H1 (cell line): Measurements from ENCODE around the gene MRFAP1. TPM values are rescaled to one million over a fixed set of nuclear protein-coding genes. Genes with fewer than 3 reads are reported as not detected.

Experiments
- CTCF ChIA-PET: fragments of 300-600 bp; sonication (Branson Sonifier 250); formaldehyde crosslinking; loops from one replicate; lab custom pipeline; 2021; ENCODE audit not compliant: partially characterized antibody; lab: Charles Lee
- POLR2A ChIA-PET: fragments of 300-600 bp; sonication (Branson Sonifier 250); formaldehyde crosslinking; loops from one replicate; lab custom pipeline; 2021; ENCODE audit warnings: inconsistent platforms; ENCODE audit not compliant: partially characterized antibody; lab: Charles Lee
- DNase-seq, 2 experiments: peaks; one replicate each; pipeline versions ENCODE4 v3.0.0 to v3.0.0-alpha.2; 2010 to 2022; ENCODE audit warnings: low spot score in 2 of 2, low read depth in 1 of 2, mixed read lengths in 1 of 2
- FAIRE-seq: peaks from 2 replicates; lab custom pipeline; 2011; peaks lifted over from hg19 to GRCh38; lab: Jason Lieb, UNC
- H2AFZ ChIP-seq: 2 replicates; pipeline ENCODE4 v1.8.1; 2012; ENCODE audit warnings: low read length, inconsistent platforms
- H2AK5ac ChIP-seq: 2 replicates; pipeline ENCODE4 v1.6.1; 2013; ENCODE audit warnings: low read depth, low read length
- H2BK120ac ChIP-seq: replicated peaks from 2 replicates; pipeline ENCODE3; 2013; ENCODE audit warnings: low read depth, low read length, inconsistent platforms
- H2BK12ac ChIP-seq: 2 replicates; pipeline ENCODE4 v1.6.1; 2013; ENCODE audit warnings: low read depth, low read length
- H2BK15ac ChIP-seq: 2 replicates; pipeline ENCODE4 v1.6.1; 2013; ENCODE audit warnings: low read length
- H2BK20ac ChIP-seq: 2 replicates; pipeline ENCODE4 v1.6.1; 2013; ENCODE audit warnings: low read length
- H2BK5ac ChIP-seq: 2 replicates; pipeline ENCODE4 v1.6.1; 2013; ENCODE audit warnings: low read depth, low read length
- H3K14ac ChIP-seq: 2 replicates; pipeline ENCODE4 v1.6.1; 2013; ENCODE audit warnings: inconsistent platforms; ENCODE audit not compliant: insufficient read length
- H3K18ac ChIP-seq: 2 replicates; pipeline ENCODE4 v1.6.1; 2013; ENCODE audit warnings: low read length; ENCODE audit errors: extremely low read depth
- H3K23ac ChIP-seq: 2 replicates; pipeline ENCODE4 v1.6.1; 2013; ENCODE audit warnings: inconsistent platforms; ENCODE audit not compliant: insufficient read length
- H3K23me2 ChIP-seq: 2 replicates; pipeline ENCODE4 v1.6.1; 2013; ENCODE audit warnings: low read depth, low read length
- H3K27ac ChIP-seq: 2 replicates; pipeline ENCODE4 v1.6.1; 2011; ENCODE audit warnings: low read depth, low read length, inconsistent platforms
- H3K27me3 ChIP-seq, 4 experiments: replicated peaks in 1 of 4; 1 replicate in 1 of 4; 2 replicates in 3 of 4; pipeline versions ENCODE4 v1.6.1 to v1.8.1; 2011 to 2013; ENCODE audit warnings: low read length in 3 of 4, mild to moderate bottlenecking in 3 of 4, inconsistent platforms in 2 of 4, mixed read lengths in 2 of 4, moderate library complexity in 1 of 4; ENCODE audit not compliant: control insufficient read depth in 3 of 4, insufficient read depth in 3 of 4; ENCODE audit errors: extremely low read depth in 1 of 4
- H3K36me3 ChIP-seq, 4 experiments: 2 replicates each; pipeline versions ENCODE4 v1.6.1 to v1.8.1; 2011 to 2013; ENCODE audit warnings: mild to moderate bottlenecking in 4 of 4, low read length in 3 of 4, moderate library complexity in 2 of 4, control low read depth in 1 of 4, inconsistent platforms in 1 of 4; ENCODE audit not compliant: insufficient read depth in 4 of 4, control insufficient read depth in 2 of 4
- H3K4ac ChIP-seq: replicated peaks from 2 replicates; pipeline ENCODE3; 2013; ENCODE audit warnings: low read length, low read depth, mixed read lengths, inconsistent platforms; ENCODE audit not compliant: insufficient read length
- H3K4me1 ChIP-seq, 4 experiments: replicated peaks in 1 of 4; 1 replicate in 1 of 4; 2 replicates in 3 of 4; pipeline versions ENCODE4 v1.6.1 to v1.8.1; 2011 to 2013; ENCODE audit warnings: low read length in 3 of 4, inconsistent platforms in 2 of 4, mixed read lengths in 1 of 4; ENCODE audit not compliant: insufficient read depth in 4 of 4, control insufficient read depth in 3 of 4
- H3K4me2 ChIP-seq, 2 experiments: 2 replicates each; pipeline versions ENCODE4 v1.6.1 to v1.8.1; 2011 to 2013; ENCODE audit warnings: low read depth in 2 of 2, low read length in 2 of 2, control low read depth in 1 of 2, inconsistent platforms in 1 of 2, mild to moderate bottlenecking in 1 of 2; ENCODE audit not compliant: insufficient read depth in 1 of 2
- H3K4me3 ChIP-seq, 4 experiments: fragments of 200-600, 300-600 bp in 1 of 4; sonication (generic), shearing (Covaris generic), sonication (Bioruptor Twin) in 1 of 4; 2 replicates each; pipeline versions ENCODE4 v1.5.1 to v1.8.1; 2011 to 2016; ENCODE audit warnings: low read length in 4 of 4, low read depth in 3 of 4, control low read depth in 2 of 4, inconsistent platforms in 2 of 4, mild to moderate bottlenecking in 2 of 4, mixed read lengths in 1 of 4, moderate library complexity in 1 of 4; ENCODE audit not compliant: insufficient read depth in 2 of 4; ENCODE audit errors: extremely low read depth in 1 of 4
- H3K56ac ChIP-seq: replicated peaks from 2 replicates; pipeline ENCODE3; 2013; ENCODE audit warnings: low read depth, mild to moderate bottlenecking, mixed read lengths, low read length, inconsistent platforms; ENCODE audit not compliant: insufficient read length
- H3K79me1 ChIP-seq: 2 replicates; pipeline ENCODE4 v1.6.1; 2013; ENCODE audit warnings: low read depth, low read length, control low read depth
- H3K79me2 ChIP-seq, 2 experiments: 2 replicates each; pipeline versions ENCODE4 v1.6.1 to v1.8.1; 2012 to 2013; ENCODE audit warnings: low read length in 2 of 2, mild to moderate bottlenecking in 2 of 2, inconsistent platforms in 1 of 2; ENCODE audit not compliant: insufficient read depth in 2 of 2, control insufficient read depth in 1 of 2
- H3K9ac ChIP-seq, 4 experiments: replicated peaks in 1 of 4; 1 replicate in 1 of 4; 2 replicates in 3 of 4; pipeline versions ENCODE4 v1.6.1 to v1.8.1; 2011 to 2013; ENCODE audit warnings: low read depth in 3 of 4, low read length in 3 of 4, control low read depth in 2 of 4, mild to moderate bottlenecking in 2 of 4, moderate library complexity in 2 of 4, inconsistent platforms in 1 of 4; ENCODE audit errors: extremely low read depth in 1 of 4
- H3K9me3 ChIP-seq, 2 experiments: 2 replicates each; pipeline versions ENCODE4 v1.6.1 to v1.8.1; 2012 to 2013; ENCODE audit warnings: mild to moderate bottlenecking in 2 of 2, moderate library complexity in 2 of 2, control low read depth in 1 of 2, inconsistent platforms in 1 of 2, low read depth in 1 of 2, low read length in 1 of 2, mixed read lengths in 1 of 2; ENCODE audit not compliant: insufficient read depth in 2 of 2
- H4K20me1 ChIP-seq, 2 experiments: replicated peaks in 1 of 2; 2 replicates each; pipeline versions ENCODE3 to v1.8.1; 2011 to 2013; ENCODE audit warnings: inconsistent platforms in 2 of 2, low read length in 2 of 2, mild to moderate bottlenecking in 1 of 2; ENCODE audit not compliant: insufficient read depth in 2 of 2, control insufficient read depth in 1 of 2
- H4K5ac ChIP-seq: 2 replicates; pipeline ENCODE4 v1.6.1; 2013; ENCODE audit warnings: low read length, low read depth, mixed read lengths, inconsistent platforms; ENCODE audit not compliant: insufficient read length
- H4K8ac ChIP-seq: 2 replicates; pipeline ENCODE4 v1.8.0; 2013; ENCODE audit warnings: mild to moderate bottlenecking, moderate library complexity, low read length, inconsistent platforms; ENCODE audit not compliant: insufficient read depth; ENCODE audit errors: extremely low read depth
- H4K91ac ChIP-seq: replicated peaks from 2 replicates; pipeline ENCODE3; 2013; ENCODE audit warnings: low read length, mixed read lengths, inconsistent platforms; ENCODE audit not compliant: insufficient read length
- ASH2L ChIP-seq: fragments of 200-600, 300-600 bp; sonication (generic); IDR thresholded peaks from one replicate; pipeline ENCODE4 v1.7.1; 2017; ENCODE audit warnings: low read length
- CEBPB ChIP-seq: IDR thresholded peaks from 2 replicates; pipeline ENCODE4 v1.6.1; 2012; ENCODE audit warnings: low read depth, low read length
- RNF2 ChIP-seq: fragments of 200-900, 300-1000 bp; sonication (generic); IDR thresholded peaks from 2 replicates; pipeline ENCODE4 v1.7.1; 2016; ENCODE audit warnings: borderline replicate concordance, low read depth, mild to moderate bottlenecking, antibody characterized with exemption, low read length; ENCODE audit not compliant: poor library complexity, severe bottlenecking; ENCODE audit errors: missing control alignments
- WGBS, 2 experiments: shearing (Covaris generic) in 1 of 2; methylation state at CpG; one replicate each; pipeline versions ENCODE4 v1.1.6 to v1.1.7; 2013 to 2015; ENCODE audit warnings: low lambda C conversion rate in 2 of 2, mixed read lengths in 2 of 2, inconsistent platforms in 1 of 2, low coverage in 1 of 2, missing lambda C conversion rate in 1 of 2; ENCODE audit not compliant: insufficient replicate concordance in 2 of 2, insufficient coverage in 1 of 2, insufficient read length in 1 of 2; ENCODE audit errors: extremely low coverage in 1 of 2, missing lambda C conversion rate in 1 of 2; 5-methylcytosine and 5-hydroxymethylcytosine counted together
- polyA plus RNA-seq, 7 experiments: library from polyadenylated mRNA; depleted of rRNA in 3 of 7; stranded (reverse) in 5 of 7; unstranded in 2 of 7; fragments of >200 nt in 5 of 7; fragments of 200-250 nt in 2 of 7; gene quantifications; 1 replicate in 5 of 7; 2 replicates in 1 of 7; 4 replicates in 1 of 7; pipeline versions ENCODE4 v1.2.1 to v1.2.3, GENCODE V29; 2011 to 2013; ENCODE audit warnings: missing spikeins in 2 of 7, mixed read lengths in 2 of 7
- total RNA-seq: library from RNA; stranded (reverse); fragmentation: NEBNext Ultra II Directional; extraction: Animal tissue kit (Norgen Biotek cat#: 25700); gene quantifications from 2 replicates; pipeline ENCODE4 v1.2.1, GENCODE V29; 2021

The MRFAP1 gene
- total and polyA plus RNA-seq, 2 of the 8 experiments (the other 6 are each of a cell fraction or from before 2014, with no cell fraction given): 108 to 307 TPM

DNA sequence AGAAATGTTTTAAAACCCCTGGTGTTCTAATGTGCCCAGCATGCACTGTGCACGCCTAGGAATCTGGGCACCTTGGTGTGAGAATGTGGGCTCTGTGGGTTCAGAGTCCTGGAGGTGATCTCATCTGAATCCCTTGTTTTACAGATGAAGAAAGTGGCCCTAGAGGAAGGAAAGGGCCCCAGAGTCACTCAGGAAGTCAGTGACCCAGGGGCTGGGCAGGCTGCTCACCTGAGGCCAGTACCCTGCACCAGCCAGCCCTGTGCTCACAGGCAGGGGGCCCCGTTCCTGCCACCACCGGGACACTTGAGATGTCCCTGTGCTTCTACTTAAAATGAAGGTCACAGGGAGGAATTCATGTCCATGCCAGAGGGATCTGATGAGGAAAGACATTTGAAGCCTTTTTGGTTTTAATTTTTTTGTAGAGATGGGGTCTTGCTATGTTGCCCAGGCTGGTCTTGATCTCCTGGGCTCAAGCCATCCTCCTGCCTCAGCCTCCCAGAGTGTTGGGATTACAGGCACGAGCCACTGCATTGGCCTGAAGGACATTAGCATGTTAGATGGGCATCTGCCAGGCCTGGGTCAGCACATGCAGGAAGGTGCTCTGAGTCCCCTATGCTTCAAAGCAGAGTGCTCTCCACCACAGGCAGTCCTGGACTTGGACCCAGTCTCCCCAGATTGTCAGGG, 45.8 kb downstream of the MRFAP1 start:
- no peak overlapping the region for H3K56ac ChIP-seq
- no peak overlapping the region for H3K4ac ChIP-seq
- no peak overlapping the region for H2BK5ac ChIP-seq
- no peak overlapping the region for H4K91ac ChIP-seq
- H2BK12ac ChIP-seq: no peak overlapping the region
- H3K4me3 ChIP-seq: no peak overlapping the region
- H3K14ac ChIP-seq: no peak overlapping the region
- TF ChIP-seq ASH2L (no peak), CEBPB (no peak), RNF2 (no peak)
- no peaks in the 10 kb centered on the region; the same call in 1 of the 2 replicates for H3K23me2 ChIP-seq
- H2AK5ac ChIP-seq: no peak overlapping the region
- 85% methylated on average over 4 of the region's 4 CpGs; no CpG with 5 or more reads in 1 of the 2 experiments for WGBS, 2 experiments
- peaks cover 0 to 20% (median 16%) of the 10 kb centered on the region in 4 experiments; a peak in 6 of 7 replicates for H3K4me1 ChIP-seq
- no peak overlapping the region for H2BK120ac ChIP-seq
- H4K8ac ChIP-seq: no peak overlapping the region
- peaks cover 5% of the 10 kb centered on the region for H3K79me1 ChIP-seq
- CTCF ChIA-PET: interaction anchor here (1.7 to 6.6 kb wide), 3 partner anchors 11 to 23 kb away, joined by 6 to 59 read pairs (median 12); a partner anchor contains a TSS
- POLR2A ChIA-PET: interaction anchor here (1.5 kb wide), 1 partner anchor 13 kb away, joined by 6 read pairs; a partner anchor contains a TSS
- no peak overlapping the region for H3K18ac ChIP-seq
- H3K23ac ChIP-seq: no peak overlapping the region
- peaks cover 0 to 4% of the 10 kb centered on the region in 2 experiments for H4K20me1 ChIP-seq
- FAIRE-seq (no peak), DNase-seq (no peak)
- H3K4me2 ChIP-seq: no peak overlapping the region
- H3K36me3 ChIP-seq: no peaks in the 10 kb centered on the region
- no peak overlapping the region for H2BK15ac ChIP-seq
- no peak overlapping the region for H3K27ac ChIP-seq
- H3K9me3 ChIP-seq: peaks cover 0 to 4% of the 10 kb centered on the region in 2 experiments; a peak in 2 of 4 replicates
- H2BK20ac ChIP-seq: no peak overlapping the region
- H3K27me3 ChIP-seq: 0 out of 7 replicates have a peak, but pooled peaks cover 0 to 2% (median 0%) of the 10 kb centered on the region in 4 experiments
- H2AFZ ChIP-seq: no peak overlapping the region
- no peak overlapping the region for H3K9ac ChIP-seq
- no peak overlapping the region for H4K5ac ChIP-seq
- no peaks in the 10 kb centered on the region for H3K79me2 ChIP-seq
